WTC11 (cell line): ENCODE measurements around the gene SAYSD1. TPM values are rescaled to one million over a fixed set of nuclear protein-coding genes. Genes with fewer than 3 reads are reported as not detected.

ENCODE experiments used
- ATAC-seq: fragments of 200-7000 bp; cut with Tn5 transposase; 2 replicates; pipeline ENCODE4 v1.10.0; 2021; ENCODE audit warnings: mild to moderate bottlenecking, moderate library complexity
- Bru-seq: library from RNA; stranded (reverse); fragments of 400-500 nt; gene quantifications from one replicate; lab custom pipeline; 2021; lab: Mats Ljungman, UMichigan
- CTCF ChIA-PET: fragments of 300-600 bp; sonication (Branson Sonifier 250); formaldehyde crosslinking; loops from one replicate; lab custom pipeline; 2021; ENCODE audit warnings: antibody characterized with exemption; lab: Charles Lee
- POLR2A ChIA-PET: fragments of 350-600 bp; sonication (Branson Sonifier 250); formaldehyde crosslinking; loops from one replicate; lab custom pipeline; 2021; ENCODE audit warnings: antibody characterized with exemption; lab: Charles Lee
- DNase-seq: peaks from one replicate; pipeline ENCODE4 v3.0.0; 2021; ENCODE audit warnings: low spot score
- H3K27ac Mint-ChIP-seq: 2 replicates; pipeline ENCODE4 v1.8.0; 2021; ENCODE audit warnings: mixed read lengths
- H3K27me3 Mint-ChIP-seq: 2 replicates; pipeline ENCODE4 v1.8.0; 2021; ENCODE audit warnings: low read depth, mild to moderate bottlenecking, moderate library complexity, mixed read lengths
- H3K36me3 Mint-ChIP-seq: 2 replicates; pipeline ENCODE4 v1.8.0; 2021; ENCODE audit warnings: mixed read lengths
- H3K4me1 Mint-ChIP-seq: 2 replicates; pipeline ENCODE4 v1.8.0; 2022; ENCODE audit warnings: mixed read lengths
- H3K4me3 Mint-ChIP-seq: 2 replicates; pipeline ENCODE4 v1.8.0; 2021; ENCODE audit warnings: mild to moderate bottlenecking, moderate library complexity, mixed read lengths
- H3K9me3 Mint-ChIP-seq: 2 replicates; pipeline ENCODE4 v1.8.0; 2021; ENCODE audit warnings: mixed read lengths
- AFF4 ChIP-seq: sonication (generic); formaldehyde crosslinking; IDR thresholded peaks from 2 replicates; pipeline ENCODE4 v1.8.1; 2023; ENCODE audit warnings: mild to moderate bottlenecking, missing genetic modification reagents, borderline replicate concordance
- ATF3 ChIP-seq: sonication (generic); formaldehyde crosslinking; conservative IDR thresholded peaks from 2 replicates; pipeline ENCODE4 v1.8.1; 2022; ENCODE audit warnings: mild to moderate bottlenecking, missing genetic modification reagents
- E2F1 ChIP-seq: sonication (generic); formaldehyde crosslinking; IDR thresholded peaks from 2 replicates; pipeline ENCODE4 v1.8.0; 2022; ENCODE audit warnings: mild to moderate bottlenecking, missing genetic modification reagents
- ELF4 ChIP-seq: sonication (generic); formaldehyde crosslinking; IDR thresholded peaks from 2 replicates; pipeline ENCODE4 v1.8.1; 2022; ENCODE audit warnings: low read depth, mild to moderate bottlenecking, moderate library complexity, missing genetic modification reagents
- EMX1 ChIP-seq: fragments of 250-450 bp; sonication (Bioruptor Pico); IDR thresholded peaks from 2 replicates; pipeline ENCODE4 v1.8.0; 2021; ENCODE audit warnings: mild to moderate bottlenecking
- ERG ChIP-seq: fragments of 250-450 bp; sonication (Bioruptor Pico); IDR thresholded peaks from 2 replicates; pipeline ENCODE4 v1.8.0; 2021; ENCODE audit warnings: mild to moderate bottlenecking
- FOXP1 ChIP-seq: sonication (generic); formaldehyde crosslinking; IDR thresholded peaks from 2 replicates; pipeline ENCODE4 v1.8.0; 2022; ENCODE audit warnings: missing genetic modification reagents, mild to moderate bottlenecking, moderate library complexity, borderline replicate concordance
- KAT7 ChIP-seq: sonication (generic); formaldehyde crosslinking; IDR thresholded peaks from 2 replicates; pipeline ENCODE4 v1.8.1; 2023; ENCODE audit warnings: missing genetic modification reagents, mild to moderate bottlenecking, borderline replicate concordance
- MAX ChIP-seq: sonication (generic); formaldehyde crosslinking; IDR thresholded peaks from 2 replicates; pipeline ENCODE4 v1.8.0; 2022; ENCODE audit warnings: mild to moderate bottlenecking, missing genetic modification reagents
- NR3C1 ChIP-seq: sonication (generic); formaldehyde crosslinking; conservative IDR thresholded peaks from 2 replicates; pipeline ENCODE4 v1.8.1; 2023; ENCODE audit warnings: low read depth, mild to moderate bottlenecking, missing genetic modification reagents
- SP1 ChIP-seq: sonication (generic); formaldehyde crosslinking; conservative IDR thresholded peaks from 2 replicates; pipeline ENCODE4 v1.8.1; 2022; ENCODE audit warnings: missing genetic modification reagents
- TP53 ChIP-seq: sonication (generic); formaldehyde crosslinking; IDR thresholded peaks from 2 replicates; pipeline ENCODE4 v1.8.1; 2023; ENCODE audit warnings: mild to moderate bottlenecking, missing genetic modification reagents
- ZBTB43 ChIP-seq: sonication (generic); formaldehyde crosslinking; IDR thresholded peaks from 2 replicates; pipeline ENCODE4 v1.8.1; 2023; ENCODE audit warnings: mild to moderate bottlenecking, missing genetic modification reagents
- ZNF121 ChIP-seq: sonication (generic); formaldehyde crosslinking; IDR thresholded peaks from 2 replicates; pipeline ENCODE4 v1.8.0; 2023; ENCODE audit warnings: missing genetic modification reagents
- ZNF317 ChIP-seq: sonication (generic); formaldehyde crosslinking; IDR thresholded peaks from 2 replicates; pipeline ENCODE4 v1.8.1; 2023; ENCODE audit warnings: low read depth, mild to moderate bottlenecking, moderate library complexity, missing genetic modification reagents, borderline replicate concordance
- ZNF396 ChIP-seq: fragments of 250-450 bp; sonication (Bioruptor Pico); IDR thresholded peaks from 2 replicates; pipeline ENCODE4 v1.8.0; 2021; ENCODE audit warnings: mild to moderate bottlenecking, moderate library complexity, borderline replicate concordance
- ZNF425 ChIP-seq: fragments of 250-450 bp; sonication (Bioruptor Pico); conservative IDR thresholded peaks from 2 replicates; pipeline ENCODE4 v1.9.0; 2021; ENCODE audit warnings: mild to moderate bottlenecking
- ZNF512 ChIP-seq: sonication (generic); formaldehyde crosslinking; IDR thresholded peaks from 2 replicates; pipeline ENCODE4 v1.8.1; 2022; ENCODE audit warnings: missing genetic modification reagents, borderline replicate concordance
- ZNF671 ChIP-seq: fragments of 250-450 bp; sonication (Bioruptor Pico); IDR thresholded peaks from 2 replicates; pipeline ENCODE4 v1.8.0; 2021; ENCODE audit warnings: mild to moderate bottlenecking
- long read RNA-seq, 3 experiments: library from RNA in 1 of 3; library from capped mRNA in 1 of 3; library from polyadenylated mRNA in 1 of 3; unstranded in 2 of 3; stranded (forward) in 1 of 3; transcript quantifications; one replicate each; pipeline ENCODE4 v2.0.0, GENCODE V29; 2021
- total RNA-seq: library from RNA; stranded (reverse); gene quantifications from 3 replicates; pipeline ENCODE4 v1.2.3, GENCODE V29; 2021

Gene SAYSD1
- total RNA-seq (6.9 to 7.7 TPM (median 7.4 TPM) in 3 replicates), Bru-seq, nascent RNA (percentile 81 among the genes with signal in this experiment)
- long read RNA-seq, experiment 1, transcript SAYSD1-201 (2 exons, 2,020 nt), result major isoform, 27 of 43 reads
- long read RNA-seq, experiment 1, partial matches to known transcripts, result 1 of 43 reads
- long read RNA-seq, experiment 1, other reads (novel, unspliced or antisense), result 12 of 43 reads
- long read RNA-seq, experiment 2, transcript SAYSD1-201 (2 exons, 2,020 nt), result major isoform, 8 of 9 reads
- long read RNA-seq, experiment 2, partial matches to known transcripts, result 0 of 9 reads
- long read RNA-seq, experiment 2, other reads (novel, unspliced or antisense), result 1 of 9 reads
- long read RNA-seq, experiment 3, transcript SAYSD1-201 (2 exons, 2,020 nt), result major isoform, 29 of 29 reads
- long read RNA-seq, experiment 3, partial matches to known transcripts, result 0 of 29 reads
- long read RNA-seq, experiment 3, other reads (novel, unspliced or antisense), result 0 of 29 reads

- DNase-seq (peak; percentile 92), ATAC-seq (peak; percentile 95)
- no peaks in the 10 kb centered on the region for H3K9me3 Mint-ChIP-seq
- H3K36me3 Mint-ChIP-seq, result no peaks in the 10 kb centered on the region
- peaks cover 7% of the 10 kb centered on the region for H3K27me3 Mint-ChIP-seq
- POLR2A ChIA-PET, result interaction anchor here (0.6 to 1.0 kb wide), 2 partner anchors 9 to 12 kb away, joined by 3 read pairs; no protein-coding TSS in a partner anchor
- H3K4me3 Mint-ChIP-seq, result peak within 1 kb of the TSS; percentile 86
- CTCF ChIA-PET, result interaction anchor here (0.7 to 3.1 kb wide), 13 partner anchors 9 to 243 kb away, joined by 3 to 33 read pairs (median 4); no protein-coding TSS in a partner anchor
- peak within 1 kb of the TSS; percentile 97 for H3K27ac Mint-ChIP-seq
- peaks cover 15% of the 10 kb centered on the region for H3K4me1 Mint-ChIP-seq
- TF ChIP-seq ZNF121 (CRISPR knock-in tag), result 0 out of 2 replicates have a peak, but pooled peaks have one; percentile 8
- TF ChIP-seq ZNF317 (CRISPR knock-in tag), result 0 out of 2 replicates have a peak, but pooled peaks have one; percentile 73
- TF ChIP-seq EMX1 (CRISPR knock-in tag), result no peak
- no peak for TF ChIP-seq ZNF671
- TF ChIP-seq MAX (CRISPR knock-in tag), result peak; percentile 93
- TF ChIP-seq KAT7 (CRISPR knock-in tag), result peak; percentile 94; the same call in 1 of the 2 replicates
- TF ChIP-seq TP53, result no peak
- no peak for TF ChIP-seq ATF3
- no peak for TF ChIP-seq ELF4 (CRISPR knock-in tag)
- 0 out of 2 replicates have a peak, but pooled peaks have one; percentile 21 for TF ChIP-seq ERG
- TF ChIP-seq ZNF512 (CRISPR knock-in tag), result no peak
- TF ChIP-seq SP1, result peak; percentile 69
- TF ChIP-seq ZNF425 (CRISPR knock-in tag), result no peak
- peak; percentile 79; the same call in 1 of the 2 replicates for TF ChIP-seq ZBTB43 (CRISPR knock-in tag)
- TF ChIP-seq E2F1 (CRISPR knock-in tag), result peak; percentile 57; the same call in 1 of the 2 replicates
- TF ChIP-seq NR3C1 (CRISPR knock-in tag), result no peak
- TF ChIP-seq FOXP1, result peak; percentile 81; the same call in 1 of the 2 replicates
- no peak for TF ChIP-seq AFF4 (CRISPR knock-in tag)
- TF ChIP-seq ZNF396, result no peak
These were observed at the start of gene SAYSD1 for GRCh38 chr6:39114704-39115599. SAYSD1 (minus strand) TSS chr6:39115186; CDS start chr6:39115089, 97 bp downstream.
